NCI-H510A treated with DMSO at 0.1 percent for 48 hours (cell line): Measurements from ENCODE around the gene USP5.

Experiments
- DNase-seq: peaks from one replicate; lab custom pipeline; 2025; lab: John Stamatoyannopoulos, UW

The USP5 gene

GRCh38 chr12:6851921-6852650, at the start of gene USP5:
TSS of gene USP5 (plus strand) at chr12:6852150. CDS start at chr12:6852180, 30 bp downstream.
- DNase-seq = peak; percentile 90

DNA sequence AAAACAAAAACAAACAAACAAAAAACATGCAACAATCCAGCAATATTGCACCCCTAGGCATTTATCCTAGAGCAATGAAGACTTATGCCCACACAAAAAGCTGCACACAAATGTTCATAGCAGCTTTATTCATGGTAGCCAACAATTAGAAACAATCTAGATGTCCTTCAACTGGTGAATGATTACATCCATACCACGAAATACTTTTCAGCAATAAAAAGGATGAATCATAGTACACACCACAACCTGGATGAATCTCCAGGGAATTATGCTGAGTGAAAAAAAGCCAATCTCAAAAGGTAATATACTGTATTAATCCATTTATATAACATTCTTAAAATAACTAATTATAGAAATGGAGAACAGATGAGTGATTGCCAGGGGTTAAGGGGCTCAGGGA, 44.8 kb upstream of the USP5 start:
- no peak for DNase-seq

DNA sequence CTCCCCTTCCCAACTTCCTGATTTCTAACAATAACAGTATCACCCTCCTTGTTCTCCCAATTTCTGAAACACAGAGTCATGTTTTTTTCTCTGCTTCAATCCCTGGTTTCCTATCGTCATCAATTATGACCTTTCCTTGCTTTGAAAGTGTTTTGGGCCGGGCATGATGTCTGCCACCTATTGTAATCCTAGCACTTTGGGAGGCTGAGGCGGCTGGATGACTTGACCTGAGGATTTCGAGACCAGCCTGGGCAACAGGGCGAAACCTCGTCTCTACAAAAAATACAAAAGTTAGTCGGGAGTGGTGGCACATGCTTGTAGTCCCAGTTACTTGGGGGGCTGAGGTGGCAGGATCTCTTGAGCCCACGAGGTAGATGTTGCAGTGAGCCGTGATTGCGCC, 42.9 kb upstream of the USP5 start:
- no peak for DNase-seq

DNA sequence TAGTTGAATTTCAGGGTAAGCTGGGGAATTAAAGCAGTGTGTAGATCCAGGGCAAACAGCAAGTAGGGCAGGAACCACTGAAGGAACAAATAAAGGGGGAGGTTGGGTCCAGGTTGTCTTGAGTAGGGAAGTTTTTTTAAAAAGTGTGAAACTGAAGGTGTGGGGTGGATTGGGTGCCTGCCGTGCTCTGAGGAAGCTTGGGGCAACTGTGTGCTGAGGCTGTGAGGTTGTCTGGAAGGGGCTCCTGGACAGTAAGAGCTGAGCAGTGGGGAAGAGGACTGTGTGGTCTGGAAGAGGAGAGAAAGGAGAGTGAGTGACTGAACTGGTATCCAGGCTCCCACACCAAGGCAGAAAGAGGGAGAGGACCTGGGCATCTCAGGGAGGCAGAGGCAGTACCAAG, 41.2 kb upstream of the USP5 start:
- no peak for DNase-seq

- DNase-seq = no peak
Observed at GRCh38 chr12:6813363-6813762, 38.6 kb upstream of the USP5 start.

GRCh38 chr12:6816598-6816997, 35.4 kb upstream of the USP5 start:
- DNase-seq = no peak

GRCh38 chr12:6817098-6817497, 34.9 kb upstream of the USP5 start:
- DNase-seq = no peak

DNA sequence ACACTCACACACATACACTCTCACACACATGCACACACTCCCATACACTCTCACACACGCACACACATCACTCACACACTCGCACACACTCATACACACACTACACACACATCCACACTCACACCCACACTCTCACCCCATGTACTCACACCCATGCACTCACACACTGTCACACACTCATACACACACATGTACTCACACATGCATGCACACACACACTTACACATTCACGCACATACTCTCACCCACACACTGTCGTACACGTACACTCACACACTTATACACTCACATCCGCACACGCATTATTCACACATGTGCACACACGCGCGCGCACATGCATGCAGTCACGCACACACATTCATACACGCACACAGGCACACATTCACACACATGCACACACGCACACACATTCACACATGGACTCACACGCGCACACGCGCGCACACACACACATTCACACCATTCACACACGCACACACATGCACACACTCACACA, 34.2 kb upstream of the USP5 start:
- DNase-seq = no peak

GRCh38 chr12:6818222-6818621, 33.7 kb upstream of the USP5 start:
- DNase-seq = no peak

- no peak for DNase-seq
Observed at GRCh38 chr12:6818645-6819044, 33.3 kb upstream of the USP5 start.

DNA sequence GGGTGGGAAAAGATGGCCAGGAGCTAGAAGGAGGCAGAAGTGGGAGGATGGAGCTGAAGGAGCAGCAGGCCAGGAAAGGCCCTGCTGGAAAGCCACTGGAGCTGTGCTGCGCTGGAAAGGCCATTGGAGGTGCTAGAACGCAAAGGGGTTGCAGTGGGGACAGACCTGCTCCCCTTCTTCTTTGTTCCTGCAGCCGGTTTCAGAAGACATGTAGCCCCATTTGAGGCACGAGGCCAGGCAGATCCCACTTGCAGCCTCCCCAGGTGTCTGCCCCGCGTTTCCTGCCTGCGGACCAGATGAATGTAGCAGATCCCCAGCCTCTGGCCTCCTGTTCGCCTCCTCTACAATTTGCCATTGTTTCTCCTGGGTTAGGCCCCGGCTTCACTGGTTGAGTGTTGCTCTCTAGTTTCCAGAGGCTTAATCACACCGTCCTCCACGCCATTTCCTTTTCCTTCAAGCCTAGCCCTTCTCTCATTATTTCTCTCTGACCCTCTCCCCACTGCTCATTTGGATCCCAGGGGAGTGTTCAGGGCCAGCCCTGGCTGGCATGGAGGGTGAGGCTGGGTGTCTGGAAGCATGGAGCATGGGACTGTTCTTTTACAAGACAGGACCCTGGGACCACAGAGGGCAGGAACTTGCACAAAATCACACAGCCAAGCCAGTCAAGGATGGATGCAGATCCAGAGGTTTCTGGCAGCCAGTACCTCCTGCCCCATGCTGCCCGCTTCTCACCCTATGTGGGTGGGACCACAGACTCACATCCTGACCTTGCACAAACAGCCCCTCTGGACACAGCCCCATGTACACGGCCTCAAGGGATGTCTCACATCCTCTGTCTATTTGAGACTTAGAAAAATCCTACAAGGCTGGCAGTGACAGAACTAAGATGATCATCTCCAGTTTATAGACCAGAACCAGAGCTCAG, 32.6 kb upstream of the USP5 start:
- no peak for DNase-seq

DNA sequence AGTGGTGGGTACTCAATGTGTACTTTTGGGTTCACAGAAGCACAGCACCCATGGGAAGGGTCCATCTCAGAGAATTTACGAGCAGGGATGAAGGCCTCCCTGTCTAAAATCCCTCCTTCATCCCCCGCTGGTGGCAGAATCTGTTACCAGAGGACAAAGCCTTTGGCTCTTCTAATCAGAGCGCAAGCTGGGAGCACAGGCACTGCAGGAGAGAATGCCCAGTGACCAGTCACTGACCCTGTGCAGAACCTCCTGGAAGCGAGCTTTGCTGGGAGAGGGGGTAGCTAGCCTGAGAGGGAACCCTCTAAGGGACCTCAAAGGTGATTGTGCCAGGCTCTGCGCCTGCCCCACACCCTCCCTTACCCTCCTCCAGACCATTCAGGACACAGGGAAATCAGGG, 31.8 kb upstream of the USP5 start:
- DNase-seq = no peak

- DNase-seq = peak; percentile 43
Observed at GRCh38 chr12:6821591-6822425, 30.1 kb upstream of the USP5 start, which contains the start of gene GPR162. TSS of gene GPR162 (plus strand) at chr12:6821821. CDS start at chr12:6823899, 2,078 bp downstream.

- no peak for DNase-seq
Observed at GRCh38 chr12:6822426-6823135, 29.4 kb upstream of the USP5 start.

GRCh38 chr12:6823182-6824084, 28.5 kb upstream of the USP5 start:
- DNase-seq = no peak

DNA sequence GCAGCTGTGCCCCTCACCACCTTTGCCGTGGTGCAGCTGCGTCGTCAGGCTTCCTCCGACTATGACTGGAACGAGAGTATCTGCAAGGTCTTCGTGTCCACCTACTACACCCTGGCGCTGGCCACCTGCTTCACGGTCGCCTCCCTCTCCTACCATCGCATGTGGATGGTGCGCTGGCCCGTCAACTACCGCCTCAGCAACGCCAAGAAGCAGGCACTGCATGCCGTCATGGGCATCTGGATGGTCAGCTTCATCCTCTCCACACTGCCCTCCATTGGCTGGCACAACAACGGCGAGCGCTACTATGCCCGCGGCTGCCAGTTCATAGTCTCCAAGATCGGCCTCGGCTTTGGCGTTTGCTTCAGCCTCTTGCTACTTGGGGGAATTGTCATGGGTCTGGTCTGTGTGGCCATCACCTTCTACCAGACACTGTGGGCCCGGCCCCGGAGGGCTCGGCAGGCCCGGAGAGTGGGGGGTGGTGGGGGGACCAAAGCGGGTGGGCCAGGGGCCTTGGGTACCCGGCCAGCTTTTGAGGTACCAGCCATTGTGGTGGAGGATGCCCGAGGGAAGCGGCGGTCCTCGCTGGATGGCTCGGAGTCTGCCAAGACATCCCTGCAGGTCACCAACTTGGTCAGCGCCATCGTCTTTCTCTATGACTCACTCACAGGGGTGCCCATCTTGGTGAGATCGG, 27.7 kb upstream of the USP5 start:
- DNase-seq = no peak

GRCh38 chr12:6824901-6825381, 27.0 kb upstream of the USP5 start:
- DNase-seq = no peak

DNA sequence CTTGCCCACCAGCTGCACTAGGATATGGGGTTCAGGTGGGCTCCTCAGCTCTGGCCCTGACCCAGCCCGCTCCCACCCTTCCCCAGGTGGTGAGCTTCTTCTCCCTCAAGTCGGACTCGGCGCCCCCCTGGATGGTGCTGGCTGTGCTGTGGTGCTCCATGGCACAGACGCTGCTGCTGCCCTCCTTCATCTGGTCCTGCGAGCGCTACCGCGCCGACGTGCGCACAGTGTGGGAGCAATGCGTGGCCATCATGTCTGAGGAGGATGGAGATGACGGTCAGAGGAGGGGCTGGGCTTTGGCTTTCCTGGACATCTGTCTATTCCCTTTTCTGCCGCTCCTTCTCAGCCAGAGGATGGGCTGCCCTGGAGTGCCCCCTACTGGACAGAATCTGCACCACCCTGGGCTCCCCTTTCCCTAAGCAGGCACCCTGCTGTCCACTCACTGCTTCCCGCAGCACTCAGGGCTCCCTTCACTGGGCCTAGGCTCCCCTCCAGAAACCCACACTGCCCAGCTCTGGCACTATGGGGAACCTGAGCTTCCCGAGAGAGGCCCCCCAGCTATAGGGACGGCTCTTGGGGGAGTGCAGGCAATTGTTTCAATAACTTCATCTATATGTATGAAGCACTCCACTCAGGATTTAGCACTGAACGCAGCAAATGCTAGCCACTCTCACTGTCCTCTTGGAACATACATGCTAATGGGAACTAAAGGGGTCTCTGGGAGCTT, 26.4 kb upstream of the USP5 start:
- peak; percentile 69 for DNase-seq
